Measurements from ENCODE around the gene PI4KB.
A peak's percentile ranks its signal among the peaks of the same experiment; 100 is the strongest.

- TF ChIP-seq PPARD (CRISPR knock-in tag; IDR thresholded peaks at IDR 0.05) (no peak), FOXP4 (CRISPR knock-in tag; IDR thresholded peaks at IDR 0.05; ENCODE audit: borderline replicate concordance) (no peak), EZH2 (IDR thresholded peaks at IDR 0.05; ENCODE audit: borderline replicate concordance, low read depth, low read length) (no peak), ZNF589 (CRISPR knock-in tag; IDR thresholded peaks at IDR 0.05; ENCODE audit: low read depth) (0 out of 2 replicates have a peak, but pooled peaks have one; percentile 5), CTCFL (IDR thresholded peaks at IDR 0.05; ENCODE audit: borderline replicate concordance, insufficient read depth, low read depth, low read length, poor library complexity, severe bottlenecking) (no peak), HDGF (IDR thresholded peaks at IDR 0.05) (no peak), EP400 (IDR thresholded peaks at IDR 0.05) (peak; percentile 68), FOS (IDR thresholded peaks at IDR 0.05; ENCODE audit: extremely low read depth, insufficient read length) (no peak), E2F1 (CRISPR knock-in tag; IDR thresholded peaks at IDR 0.05) (no peak), NR2C2 (CRISPR knock-in tag; IDR thresholded peaks at IDR 0.05) (no peak), NR2C2 (tag; IDR thresholded peaks at IDR 0.05) (no peak), PRDM10 (IDR thresholded peaks at IDR 0.05; ENCODE audit: partially characterized antibody) (no peak)
- TF ChIP-seq, protein P1, sequence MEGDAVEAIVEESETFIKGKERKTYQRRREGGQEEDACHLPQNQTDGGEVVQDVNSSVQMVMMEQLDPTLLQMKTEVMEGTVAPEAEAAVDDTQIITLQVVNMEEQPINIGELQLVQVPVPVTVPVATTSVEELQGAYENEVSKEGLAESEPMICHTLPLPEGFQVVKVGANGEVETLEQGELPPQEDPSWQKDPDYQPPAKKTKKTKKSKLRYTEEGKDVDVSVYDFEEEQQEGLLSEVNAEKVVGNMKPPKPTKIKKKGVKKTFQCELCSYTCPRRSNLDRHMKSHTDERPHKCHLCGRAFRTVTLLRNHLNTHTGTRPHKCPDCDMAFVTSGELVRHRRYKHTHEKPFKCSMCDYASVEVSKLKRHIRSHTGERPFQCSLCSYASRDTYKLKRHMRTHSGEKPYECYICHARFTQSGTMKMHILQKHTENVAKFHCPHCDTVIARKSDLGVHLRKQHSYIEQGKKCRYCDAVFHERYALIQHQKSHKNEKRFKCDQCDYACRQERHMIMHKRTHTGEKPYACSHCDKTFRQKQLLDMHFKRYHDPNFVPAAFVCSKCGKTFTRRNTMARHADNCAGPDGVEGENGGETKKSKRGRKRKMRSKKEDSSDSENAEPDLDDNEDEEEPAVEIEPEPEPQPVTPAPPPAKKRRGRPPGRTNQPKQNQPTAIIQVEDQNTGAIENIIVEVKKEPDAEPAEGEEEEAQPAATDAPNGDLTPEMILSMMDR (IDR thresholded peaks at IDR 0.05 in 2 of 3, conservative IDR thresholded peaks at IDR 0.05 in 1 of 3; ENCODE audit: insufficient read depth in 2 of 3, low read depth in 1 of 3, low read length in 3 of 3): no peak
- TF ChIP-seq, protein P2, sequence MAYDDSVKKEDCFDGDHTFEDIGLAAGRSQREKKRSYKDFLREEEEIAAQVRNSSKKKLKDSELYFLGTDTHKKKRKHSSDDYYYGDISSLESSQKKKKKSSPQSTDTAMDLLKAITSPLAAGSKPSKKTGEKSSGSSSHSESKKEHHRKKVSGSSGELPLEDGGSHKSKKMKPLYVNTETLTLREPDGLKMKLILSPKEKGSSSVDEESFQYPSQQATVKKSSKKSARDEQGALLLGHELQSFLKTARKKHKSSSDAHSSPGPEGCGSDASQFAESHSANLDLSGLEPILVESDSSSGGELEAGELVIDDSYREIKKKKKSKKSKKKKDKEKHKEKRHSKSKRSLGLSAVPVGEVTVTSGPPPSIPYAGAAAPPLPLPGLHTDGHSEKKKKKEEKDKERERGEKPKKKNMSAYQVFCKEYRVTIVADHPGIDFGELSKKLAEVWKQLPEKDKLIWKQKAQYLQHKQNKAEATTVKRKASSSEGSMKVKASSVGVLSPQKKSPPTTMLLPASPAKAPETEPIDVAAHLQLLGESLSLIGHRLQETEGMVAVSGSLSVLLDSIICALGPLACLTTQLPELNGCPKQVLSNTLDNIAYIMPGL (CRISPR knock-in tag; IDR thresholded peaks at IDR 0.05): no peak
- TF ChIP-seq, protein P3, sequence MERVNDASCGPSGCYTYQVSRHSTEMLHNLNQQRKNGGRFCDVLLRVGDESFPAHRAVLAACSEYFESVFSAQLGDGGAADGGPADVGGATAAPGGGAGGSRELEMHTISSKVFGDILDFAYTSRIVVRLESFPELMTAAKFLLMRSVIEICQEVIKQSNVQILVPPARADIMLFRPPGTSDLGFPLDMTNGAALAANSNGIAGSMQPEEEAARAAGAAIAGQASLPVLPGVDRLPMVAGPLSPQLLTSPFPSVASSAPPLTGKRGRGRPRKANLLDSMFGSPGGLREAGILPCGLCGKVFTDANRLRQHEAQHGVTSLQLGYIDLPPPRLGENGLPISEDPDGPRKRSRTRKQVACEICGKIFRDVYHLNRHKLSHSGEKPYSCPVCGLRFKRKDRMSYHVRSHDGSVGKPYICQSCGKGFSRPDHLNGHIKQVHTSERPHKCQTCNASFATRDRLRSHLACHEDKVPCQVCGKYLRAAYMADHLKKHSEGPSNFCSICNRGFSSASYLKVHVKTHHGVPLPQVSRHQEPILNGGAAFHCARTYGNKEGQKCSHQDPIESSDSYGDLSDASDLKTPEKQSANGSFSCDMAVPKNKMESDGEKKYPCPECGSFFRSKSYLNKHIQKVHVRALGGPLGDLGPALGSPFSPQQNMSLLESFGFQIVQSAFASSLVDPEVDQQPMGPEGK (CRISPR knock-in tag; IDR thresholded peaks at IDR 0.05; ENCODE audit: borderline replicate concordance): no peak
These were observed at the start of gene PI4KB for GRCh38 chr1:151327223-151327902.
